HFF-Myc (cell line): ENCODE results near the gene SCYGR4.

Source experiments
- DNase-seq: peaks from one replicate; pipeline ENCODE4 v3.0.0-alpha.2; 2011; ENCODE audit warnings: low read depth; ENCODE audit errors: extremely low read depth
- H3K4me3 ChIP-seq: replicated peaks from 2 replicates; pipeline ENCODE4 v1.5.1; 2011; ENCODE audit warnings: low read depth, mild to moderate bottlenecking, control low read depth, low read length
- CTCF ChIP-seq: IDR thresholded peaks from 2 replicates; pipeline ENCODE4 v1.5.1; 2012; ENCODE audit warnings: mild to moderate bottlenecking, low read depth, low read length, control low read depth; ENCODE audit errors: missing control alignments

The SCYGR4 gene

GRCh38 chr2:227625420-227625819 lies 8.1 kb downstream of the SCYGR4 start:
- no peak for DNase-seq
- TF ChIP-seq CTCF: no peak
- no peak overlapping the region for H3K4me3 ChIP-seq

GRCh38 chr2:227626580-227627151 lies 9.4 kb downstream of the SCYGR4 start:
- DNase-seq: no peak
- H3K4me3 ChIP-seq: no peak overlapping the region
- TF ChIP-seq CTCF: no peak

- H3K4me3 ChIP-seq: no peak overlapping the region
- TF ChIP-seq CTCF: no peak
- DNase-seq: no peak
Observed at GRCh38 chr2:227627769-227628168, 10.5 kb downstream of the SCYGR4 start.

- no peak overlapping the region for H3K4me3 ChIP-seq
- no peak for DNase-seq
- no peak for TF ChIP-seq CTCF
Observed at GRCh38 chr2:227629435-227629834, 12.1 kb downstream of the SCYGR4 start.

GRCh38 chr2:227630322-227630721 lies 13.0 kb downstream of the SCYGR4 start:
- no peak overlapping the region for H3K4me3 ChIP-seq
- TF ChIP-seq CTCF: no peak
- no peak for DNase-seq

- TF ChIP-seq CTCF: no peak
- no peak overlapping the region for H3K4me3 ChIP-seq
- no peak for DNase-seq
Observed at GRCh38 chr2:227632827-227633226, 15.5 kb downstream of the SCYGR4 start.

GRCh38 chr2:227634201-227634600 lies 16.9 kb downstream of the SCYGR4 start:
- DNase-seq: no peak
- H3K4me3 ChIP-seq: no peak overlapping the region
- TF ChIP-seq CTCF: no peak
